ENCODE measurements around the gene USP48. TPM values are rescaled to one million over a fixed set of nuclear protein-coding genes. Genes with fewer than 3 reads are reported as not detected.

The USP48 gene
- total and polyA plus RNA-seq, 2 of the 13 experiments (the other 11 are each of a cell fraction or from before 2014, with no cell fraction given): 30.4 to 30.7 TPM

DNA sequence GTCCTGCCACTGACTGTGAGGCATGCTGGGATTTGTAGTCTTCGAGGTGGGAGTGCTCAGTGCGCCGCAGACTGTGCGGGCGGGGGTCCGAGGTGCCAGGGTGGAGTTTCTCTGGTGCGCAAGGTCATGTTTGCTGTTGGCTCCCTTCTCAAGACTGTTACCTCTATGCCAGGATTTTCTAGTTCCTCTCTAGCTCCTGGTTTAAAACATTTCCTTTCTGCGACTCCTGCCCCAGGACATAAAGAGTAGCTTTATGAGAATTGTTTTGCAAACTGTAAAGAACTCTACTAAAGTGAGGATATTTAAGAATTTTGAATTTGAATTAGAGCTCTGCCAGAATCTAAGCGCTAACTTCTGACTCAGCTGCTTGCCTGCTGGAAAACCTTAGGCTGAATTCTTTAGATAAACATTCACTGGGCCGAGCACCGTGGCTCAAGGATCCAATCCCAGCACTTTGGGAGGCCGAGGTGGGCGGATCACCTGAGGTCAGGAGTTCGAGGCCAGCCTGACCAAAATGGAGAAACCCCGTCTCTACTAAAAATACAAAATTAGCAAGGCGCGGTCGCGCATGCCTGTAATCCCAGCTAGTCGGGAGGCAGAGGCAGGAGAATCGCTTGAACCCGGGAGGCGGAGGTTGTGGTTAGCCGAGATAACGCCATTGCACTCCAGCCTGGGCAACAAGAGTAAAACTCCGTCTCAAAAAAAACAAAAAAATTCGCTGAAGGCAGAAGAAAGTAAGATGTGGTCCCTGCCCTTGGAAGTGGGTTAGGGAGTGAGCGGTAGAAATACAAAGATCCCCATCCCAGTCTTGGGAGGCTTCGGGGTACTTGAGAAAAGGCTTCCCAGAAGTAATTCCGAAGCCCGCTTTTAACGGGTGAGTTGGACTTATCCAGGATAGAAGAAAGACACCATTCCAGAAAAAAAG is 992 bp upstream of the USP48 start (continued):
- TF ChIP-seq, protein P1, sequence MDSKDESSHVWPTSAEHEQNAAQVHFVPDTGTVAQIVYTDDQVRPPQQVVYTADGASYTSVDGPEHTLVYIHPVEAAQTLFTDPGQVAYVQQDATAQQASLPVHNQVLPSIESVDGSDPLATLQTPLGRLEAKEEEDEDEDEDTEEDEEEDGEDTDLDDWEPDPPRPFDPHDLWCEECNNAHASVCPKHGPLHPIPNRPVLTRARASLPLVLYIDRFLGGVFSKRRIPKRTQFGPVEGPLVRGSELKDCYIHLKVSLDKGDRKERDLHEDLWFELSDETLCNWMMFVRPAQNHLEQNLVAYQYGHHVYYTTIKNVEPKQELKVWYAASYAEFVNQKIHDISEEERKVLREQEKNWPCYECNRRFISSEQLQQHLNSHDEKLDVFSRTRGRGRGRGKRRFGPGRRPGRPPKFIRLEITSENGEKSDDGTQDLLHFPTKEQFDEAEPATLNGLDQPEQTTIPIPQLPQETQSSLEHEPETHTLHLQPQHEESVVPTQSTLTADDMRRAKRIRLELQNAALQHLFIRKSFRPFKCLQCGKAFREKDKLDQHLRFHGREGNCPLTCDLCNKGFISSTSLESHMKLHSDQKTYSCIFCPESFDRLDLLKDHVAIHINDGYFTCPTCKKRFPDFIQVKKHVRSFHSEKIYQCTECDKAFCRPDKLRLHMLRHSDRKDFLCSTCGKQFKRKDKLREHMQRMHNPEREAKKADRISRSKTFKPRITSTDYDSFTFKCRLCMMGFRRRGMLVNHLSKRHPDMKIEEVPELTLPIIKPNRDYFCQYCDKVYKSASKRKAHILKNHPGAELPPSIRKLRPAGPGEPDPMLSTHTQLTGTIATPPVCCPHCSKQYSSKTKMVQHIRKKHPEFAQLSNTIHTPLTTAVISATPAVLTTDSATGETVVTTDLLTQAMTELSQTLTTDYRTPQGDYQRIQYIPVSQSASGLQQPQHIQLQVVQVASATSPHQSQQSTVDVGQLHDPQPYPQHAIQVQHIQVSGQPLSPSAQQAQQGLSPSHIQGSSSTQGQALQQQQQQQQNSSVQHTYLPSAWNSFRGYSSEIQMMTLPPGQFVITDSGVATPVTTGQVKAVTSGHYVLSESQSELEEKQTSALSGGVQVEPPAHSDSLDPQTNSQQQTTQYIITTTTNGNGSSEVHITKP (CRISPR knock-in tag; IDR thresholded peaks at IDR 0.05; ENCODE audit: low read depth): no peak; the same call in 1 of the 2 replicates
- TF ChIP-seq ZNF430 (CRISPR knock-in tag; IDR thresholded peaks at IDR 0.05) (peak; percentile 43; the same call in 1 of the 2 replicates), ZNF792 (CRISPR knock-in tag; IDR thresholded peaks at IDR 0.05) (peak; percentile 79; the same call in 1 of the 2 replicates), TEAD3 (CRISPR knock-in tag; optimal IDR thresholded peaks at IDR 0.05; ENCODE audit: borderline replicate concordance) (peak; percentile 79), ZNF30 (CRISPR knock-in tag; IDR thresholded peaks at IDR 0.05) (0 out of 2 replicates have a peak, but pooled peaks have one; percentile 32), ZNF414 (CRISPR knock-in tag; IDR thresholded peaks at IDR 0.05) (0 out of 2 replicates have a peak, but pooled peaks have one; percentile 52), PREB (CRISPR knock-in tag; IDR thresholded peaks at IDR 0.05) (no peak)
